HG03280 (cell line): ENCODE data around the gene TSC2.
"Not testable (repeated sequence)": the region's sequence is repeated elsewhere in the genome, so short reads cannot be mapped to it uniquely, and the experiment has no call there.

Experiments used
- ATAC-seq: cut with Tn5 transposase; IDR thresholded peaks from one replicate; pipeline ENCODE4 v1.9.1; 2021; ENCODE audit warnings: mild to moderate bottlenecking, moderate library complexity; ENCODE audit not compliant: unreplicated experiment

The TSC2 gene

DNA sequence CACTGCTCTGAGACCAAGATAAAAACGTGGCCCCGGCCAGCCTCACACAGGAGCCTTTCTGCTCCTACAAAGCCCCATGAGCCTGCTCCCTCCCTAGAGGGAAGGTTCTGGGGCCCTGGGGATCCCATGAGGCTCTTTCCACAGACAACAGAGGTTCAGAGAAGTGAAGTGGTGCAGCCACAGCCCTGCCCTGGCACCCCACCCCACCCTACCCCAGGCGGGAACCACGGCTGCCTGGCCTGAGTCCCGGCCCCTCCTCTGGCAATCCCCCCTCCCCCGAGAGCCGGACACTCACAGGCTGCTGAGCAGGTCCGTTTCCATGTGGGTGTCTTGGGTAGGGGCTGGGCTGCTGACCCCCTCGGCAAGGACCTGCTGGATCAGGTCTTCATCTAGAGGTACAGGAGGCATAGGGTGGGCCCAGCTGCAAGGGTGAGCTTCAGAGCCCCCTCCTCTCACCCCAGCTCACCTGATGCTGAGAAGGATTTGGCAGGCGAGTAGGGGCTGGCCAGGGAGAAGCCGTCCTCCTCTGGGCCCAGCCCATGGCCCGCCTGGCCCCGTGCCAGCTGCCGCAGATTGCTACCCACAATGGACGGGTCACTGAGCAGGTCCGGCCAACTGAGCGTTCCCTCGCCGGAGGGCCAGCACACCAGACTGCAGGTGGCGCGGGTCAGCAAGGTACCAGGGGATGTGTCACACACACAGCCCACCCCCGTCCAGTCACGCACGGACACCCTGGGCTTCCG, 49.2 kb downstream of the TSC2 start:
- ATAC-seq, result no peak

DNA sequence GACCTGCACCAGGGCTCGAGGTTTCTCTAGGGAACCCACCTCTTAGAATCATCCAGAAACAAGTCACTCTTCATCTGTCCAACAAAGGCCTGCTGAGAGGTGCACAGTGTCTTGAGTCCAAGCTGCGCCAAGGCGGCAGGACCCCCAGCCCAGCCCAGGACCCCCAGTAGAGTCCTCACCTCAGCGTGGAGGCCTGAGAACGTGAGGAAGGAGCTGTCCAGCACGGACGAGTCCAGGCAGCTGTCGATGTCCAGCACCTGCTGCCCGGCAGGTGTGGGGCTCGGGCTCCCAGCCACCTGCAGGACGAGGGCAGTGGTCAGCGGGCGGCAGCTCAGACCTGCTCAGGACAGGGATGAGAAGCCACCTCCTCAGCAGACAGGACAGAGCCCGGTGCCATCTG, 49.9 kb downstream of the TSC2 start:
- not testable (repeated sequence) for ATAC-seq

DNA sequence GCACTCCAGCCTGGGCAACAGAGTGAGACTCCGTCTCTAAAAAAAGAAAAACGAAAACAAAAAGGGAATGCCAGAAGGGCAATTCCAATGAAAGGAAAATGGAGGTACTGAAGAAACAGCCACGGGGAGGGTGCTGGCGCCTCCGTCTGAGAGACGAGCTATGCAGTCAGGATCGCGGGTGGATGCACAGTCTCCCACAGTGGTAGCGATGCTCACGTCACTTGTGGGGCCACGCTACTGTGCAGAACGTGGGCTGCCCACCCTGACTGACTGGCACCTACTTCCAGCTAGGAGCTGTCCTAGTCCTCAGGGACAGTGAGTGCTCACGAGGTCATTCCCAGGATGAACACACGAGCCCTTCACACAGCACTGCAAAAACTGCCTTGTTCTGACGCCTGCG, 53.8 kb downstream of the TSC2 start:
- ATAC-seq, result not testable (repeated sequence)

DNA sequence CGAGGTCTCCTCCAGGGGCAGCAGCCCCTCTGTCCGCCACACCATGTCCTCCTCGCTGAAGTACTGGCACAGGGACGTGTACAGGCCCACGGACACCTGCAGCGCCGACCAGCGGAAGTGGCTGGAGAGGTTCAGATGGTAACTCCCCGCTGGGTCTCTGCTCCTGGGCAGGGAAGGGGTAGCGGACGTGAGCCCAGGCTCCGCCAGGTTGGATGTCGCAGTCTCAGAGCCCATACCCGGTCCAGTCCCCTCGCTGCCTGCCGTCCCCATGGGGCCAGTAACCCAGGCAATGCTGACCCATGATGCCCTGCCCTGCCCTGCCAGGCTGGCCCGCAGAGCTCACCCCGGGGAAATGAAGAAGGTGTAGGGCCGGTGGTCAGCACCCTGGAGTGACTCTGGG, 54.7 kb downstream of the TSC2 start:
- no peak for ATAC-seq

DNA sequence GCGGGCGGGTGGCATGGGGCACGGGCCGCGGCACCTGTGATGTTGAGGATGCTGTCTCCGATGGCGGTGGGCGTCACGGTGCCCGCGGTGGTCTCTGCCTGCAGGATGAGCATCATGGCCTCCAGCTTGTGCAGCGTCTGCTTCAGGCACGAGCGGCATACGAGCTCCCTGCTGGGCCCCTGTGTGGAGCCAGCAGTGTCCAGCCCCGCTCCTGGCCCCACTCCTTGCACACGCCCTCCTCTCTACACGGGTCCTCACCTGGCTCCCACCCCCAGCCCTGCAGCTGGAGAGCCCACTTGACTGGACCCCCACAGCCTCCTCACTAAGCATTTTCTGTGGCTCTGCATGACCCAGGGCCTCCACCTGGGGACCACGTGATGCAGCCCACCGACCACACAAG, 56.7 kb downstream of the TSC2 start:
- ATAC-seq, result not testable (repeated sequence)

DNA sequence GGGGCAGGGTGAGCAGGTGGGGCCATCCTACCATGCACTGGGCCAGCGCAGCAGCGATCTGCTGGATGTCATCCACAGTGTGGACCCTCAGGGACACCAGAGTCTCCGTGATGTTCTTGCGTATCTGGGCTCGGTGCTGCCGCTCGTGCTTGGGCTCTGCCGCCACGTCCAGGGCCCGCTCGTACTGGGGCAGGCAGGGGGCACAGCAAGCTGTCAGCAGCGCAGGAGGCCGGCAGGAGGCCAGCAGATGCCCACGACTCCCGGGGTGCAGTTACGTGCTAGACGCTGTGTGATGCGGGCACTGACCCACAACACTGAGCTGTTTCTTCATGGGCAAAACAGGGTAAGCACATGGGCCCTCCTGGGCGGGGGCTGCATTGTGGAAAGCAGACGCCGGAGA, 57.5 kb downstream of the TSC2 start:
- ATAC-seq, result not testable (repeated sequence)

DNA sequence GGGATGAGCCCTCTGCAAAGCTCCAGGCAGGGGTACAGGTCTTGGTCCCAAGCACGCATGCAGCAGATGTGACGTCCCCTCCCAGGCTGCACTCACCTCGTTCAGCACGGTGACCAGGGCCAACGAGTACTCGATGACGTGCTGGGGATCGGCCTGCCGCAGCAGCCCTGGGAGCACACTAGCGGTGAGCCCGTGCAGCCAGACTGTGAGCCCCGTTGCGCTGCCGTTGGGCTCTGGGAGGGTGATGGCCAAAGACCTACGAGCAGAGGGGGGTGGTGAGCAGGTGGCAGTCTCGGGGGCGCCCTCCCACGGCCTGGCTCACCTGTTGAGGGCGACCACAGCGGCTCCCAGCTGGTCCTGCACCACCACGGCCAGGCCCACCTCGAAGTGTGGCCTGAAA, 58.0 kb downstream of the TSC2 start:
- ATAC-seq, result not testable (repeated sequence)

DNA sequence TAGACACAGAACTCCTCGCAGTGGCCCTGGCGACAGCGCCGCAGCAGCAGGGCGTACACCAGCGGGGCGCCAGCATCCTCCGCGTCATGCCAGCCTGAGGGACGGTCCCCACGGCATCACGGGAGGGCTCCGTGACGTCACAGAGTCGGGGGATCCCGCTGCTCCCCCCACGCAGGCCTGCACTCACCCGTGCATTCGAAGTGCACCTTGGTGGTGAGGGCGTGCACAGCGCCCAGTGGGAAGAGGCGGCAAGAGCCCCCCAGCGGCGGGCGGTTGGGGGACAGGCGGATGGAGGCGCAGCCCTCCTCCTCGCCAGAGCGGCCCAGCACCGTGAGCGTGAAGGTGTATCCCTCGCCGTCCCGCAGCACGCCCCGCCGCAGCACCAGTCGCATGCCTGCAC, 58.4 kb downstream of the TSC2 start:
- ATAC-seq, result not testable (repeated sequence)

DNA sequence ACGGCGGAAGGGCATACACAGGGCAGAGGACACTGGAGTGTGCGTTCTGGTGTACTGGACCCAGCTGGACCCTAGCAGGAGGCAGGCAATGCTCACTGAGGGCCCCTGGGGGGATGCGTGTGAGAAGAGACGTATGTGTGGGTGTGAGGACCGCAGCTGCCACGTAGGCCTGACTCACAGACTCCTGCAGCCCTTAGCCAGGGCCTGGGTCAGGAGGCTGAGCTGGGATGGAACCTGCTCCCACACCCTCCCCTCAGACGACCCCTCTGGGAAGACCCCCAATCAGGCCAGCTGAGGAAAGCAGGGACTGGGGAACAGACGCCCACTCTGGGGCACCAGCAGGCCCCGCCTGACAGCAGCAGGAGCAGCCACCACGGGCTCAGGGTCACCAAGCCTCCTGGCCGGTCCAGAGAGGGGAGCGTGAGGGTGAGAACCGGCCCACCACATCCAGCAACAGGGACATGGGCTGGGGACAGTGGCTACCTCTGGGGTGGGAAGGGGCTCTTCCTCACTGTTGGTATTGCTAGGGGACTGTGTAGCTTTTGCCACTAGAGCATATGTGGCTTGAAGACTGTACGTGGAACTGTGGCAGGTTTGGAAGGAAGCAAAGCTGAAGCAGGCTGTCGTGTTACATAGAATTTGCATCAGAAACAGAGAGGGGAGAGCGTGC, 59.5 kb downstream of the TSC2 start:
- not testable (repeated sequence) for ATAC-seq

DNA sequence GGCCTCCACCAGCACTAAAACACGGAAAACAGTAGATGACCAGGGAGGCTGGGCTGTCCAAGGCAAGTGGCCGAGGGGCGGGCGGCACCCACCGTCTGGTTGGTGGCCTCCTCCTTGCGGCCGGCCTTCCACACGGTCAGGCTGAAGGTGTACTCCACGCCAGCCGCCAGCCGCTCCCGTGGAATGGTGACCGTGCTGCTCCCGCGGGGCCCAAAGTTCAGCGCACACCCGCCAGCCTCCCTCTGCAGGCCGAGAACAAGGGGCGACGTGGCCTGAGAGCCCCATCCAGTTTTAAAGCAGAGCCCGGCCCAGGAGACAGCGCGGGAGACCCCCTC, 60.0 kb downstream of the TSC2 start:
- ATAC-seq, result not testable (repeated sequence)

DNA sequence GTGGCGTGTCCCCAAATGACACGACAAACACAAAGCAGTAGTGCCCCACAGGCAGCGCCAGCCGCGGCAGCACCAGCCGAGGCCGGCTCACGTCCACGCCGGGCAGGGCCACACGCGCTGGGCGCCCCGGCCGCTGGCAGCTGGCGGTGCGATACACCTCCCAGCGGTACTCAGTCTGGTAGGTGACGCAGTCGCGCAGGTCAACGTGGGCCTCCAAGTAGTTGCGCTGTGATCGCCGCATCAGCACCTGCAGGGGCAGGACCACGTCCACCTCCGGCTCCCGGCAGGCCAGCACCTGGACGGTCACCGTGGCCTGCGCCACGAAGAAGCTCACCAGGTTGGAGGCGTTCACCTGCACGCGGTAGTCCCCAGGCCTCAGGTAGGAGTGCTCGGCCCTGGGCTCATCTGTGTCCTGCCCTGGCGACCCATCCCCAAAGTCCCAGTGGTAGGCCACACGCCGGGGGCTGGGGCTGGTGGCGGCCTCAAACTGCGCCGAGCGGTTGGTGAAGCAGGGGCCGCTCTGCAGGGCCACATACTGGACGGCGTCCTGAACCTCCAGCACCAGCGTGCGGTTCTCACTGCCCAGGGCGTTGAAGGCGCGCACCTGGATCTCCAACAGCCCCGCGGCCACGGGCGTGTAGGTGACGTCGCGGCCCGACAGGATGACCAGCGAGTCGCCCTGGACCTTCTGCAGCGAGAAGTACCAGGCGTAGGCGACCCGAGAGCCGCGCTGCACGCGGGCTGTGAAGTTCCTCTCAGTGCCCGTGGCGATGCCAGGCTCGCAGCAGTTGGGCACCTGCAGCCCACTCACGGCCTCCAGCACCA, 60.9 kb downstream of the TSC2 start:
- ATAC-seq, result not testable (repeated sequence)

DNA sequence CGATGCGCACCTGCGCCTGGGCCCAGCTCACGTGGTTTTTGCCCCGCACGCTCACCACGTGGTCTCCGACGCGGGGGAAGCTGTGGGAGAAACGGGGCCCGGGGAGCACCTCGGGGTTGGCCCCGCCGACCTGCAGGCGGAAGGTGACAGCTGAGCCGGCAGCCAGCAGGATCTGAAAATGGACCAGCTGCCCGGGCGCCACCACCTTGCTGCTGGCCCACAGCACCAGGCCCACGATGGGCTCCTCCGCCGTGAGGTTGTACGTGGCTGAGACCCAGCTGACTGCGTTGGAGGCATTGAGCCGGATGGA, 61.4 kb downstream of the TSC2 start:
- ATAC-seq, result not testable (repeated sequence)

DNA sequence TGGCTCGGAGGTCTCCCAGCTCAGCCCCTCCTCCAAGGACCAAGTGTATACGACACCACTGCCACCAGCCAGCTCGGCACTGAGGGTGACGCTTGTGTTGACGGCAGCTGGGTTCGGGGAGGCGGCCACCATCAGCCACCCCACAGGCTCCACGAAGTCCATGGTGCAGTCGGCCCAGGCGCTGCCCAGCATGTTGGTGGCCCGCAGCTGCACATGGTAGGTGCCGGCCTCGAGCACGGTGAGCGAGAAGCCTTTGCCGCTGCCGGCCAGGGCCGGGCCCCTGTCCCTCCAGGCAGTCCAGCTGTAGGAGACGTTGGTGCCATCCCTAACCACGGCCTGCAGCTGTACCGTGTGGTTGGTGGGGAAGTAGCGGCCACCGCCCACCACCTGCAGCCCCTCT, 62.1 kb downstream of the TSC2 start:
- ATAC-seq, result not testable (repeated sequence)

DNA sequence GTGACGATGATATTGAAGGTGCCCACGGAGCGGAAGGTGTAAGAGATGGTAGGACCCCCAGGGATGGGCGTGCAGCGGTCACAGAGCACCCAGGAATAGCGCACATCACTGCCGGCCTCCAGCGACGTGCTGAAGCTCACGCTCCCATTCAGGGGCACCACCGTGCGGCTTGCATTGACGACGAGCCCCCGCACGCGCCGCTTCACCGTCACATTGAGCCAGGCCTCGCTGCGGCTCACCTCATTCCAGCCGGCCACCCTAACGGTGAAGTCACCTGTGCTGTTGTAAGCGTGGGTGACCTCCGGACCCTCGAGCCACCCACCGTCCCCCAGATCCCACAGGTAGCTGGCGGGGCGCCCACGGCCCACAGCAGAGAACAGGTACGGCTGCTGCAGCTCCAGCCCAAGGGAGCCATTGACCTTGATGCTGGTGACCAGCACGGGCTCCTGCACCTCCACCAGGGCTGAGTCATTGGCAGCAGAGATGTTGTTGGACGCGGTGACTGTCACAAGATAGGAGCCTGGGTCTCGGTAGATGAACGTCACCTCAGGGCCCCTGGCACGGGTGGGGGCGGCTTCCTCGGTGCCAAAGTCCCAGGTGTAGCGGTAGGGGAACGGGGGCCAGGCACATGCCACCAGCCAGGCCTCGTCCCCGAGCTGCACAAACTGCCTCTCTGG, 62.7 kb downstream of the TSC2 start:
- ATAC-seq, result not testable (repeated sequence)

DNA sequence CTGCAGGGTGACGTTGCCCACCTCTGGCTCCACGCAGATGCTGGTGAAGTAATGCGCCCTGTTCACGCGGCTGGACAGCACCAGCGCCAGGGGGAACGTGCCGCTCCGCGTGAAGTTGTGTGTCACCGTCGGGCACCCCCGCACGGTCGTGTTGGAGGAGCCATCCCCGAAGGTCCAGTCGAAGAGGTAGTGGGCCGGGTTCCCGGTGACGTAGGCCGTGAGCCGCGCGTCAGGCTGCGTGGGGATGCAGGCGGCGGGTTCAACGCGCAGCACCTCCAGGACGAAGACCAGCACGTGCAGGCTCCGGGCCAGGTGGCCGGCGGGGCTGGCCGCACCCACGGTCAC, 63.2 kb downstream of the TSC2 start:
- not testable (repeated sequence) for ATAC-seq

DNA sequence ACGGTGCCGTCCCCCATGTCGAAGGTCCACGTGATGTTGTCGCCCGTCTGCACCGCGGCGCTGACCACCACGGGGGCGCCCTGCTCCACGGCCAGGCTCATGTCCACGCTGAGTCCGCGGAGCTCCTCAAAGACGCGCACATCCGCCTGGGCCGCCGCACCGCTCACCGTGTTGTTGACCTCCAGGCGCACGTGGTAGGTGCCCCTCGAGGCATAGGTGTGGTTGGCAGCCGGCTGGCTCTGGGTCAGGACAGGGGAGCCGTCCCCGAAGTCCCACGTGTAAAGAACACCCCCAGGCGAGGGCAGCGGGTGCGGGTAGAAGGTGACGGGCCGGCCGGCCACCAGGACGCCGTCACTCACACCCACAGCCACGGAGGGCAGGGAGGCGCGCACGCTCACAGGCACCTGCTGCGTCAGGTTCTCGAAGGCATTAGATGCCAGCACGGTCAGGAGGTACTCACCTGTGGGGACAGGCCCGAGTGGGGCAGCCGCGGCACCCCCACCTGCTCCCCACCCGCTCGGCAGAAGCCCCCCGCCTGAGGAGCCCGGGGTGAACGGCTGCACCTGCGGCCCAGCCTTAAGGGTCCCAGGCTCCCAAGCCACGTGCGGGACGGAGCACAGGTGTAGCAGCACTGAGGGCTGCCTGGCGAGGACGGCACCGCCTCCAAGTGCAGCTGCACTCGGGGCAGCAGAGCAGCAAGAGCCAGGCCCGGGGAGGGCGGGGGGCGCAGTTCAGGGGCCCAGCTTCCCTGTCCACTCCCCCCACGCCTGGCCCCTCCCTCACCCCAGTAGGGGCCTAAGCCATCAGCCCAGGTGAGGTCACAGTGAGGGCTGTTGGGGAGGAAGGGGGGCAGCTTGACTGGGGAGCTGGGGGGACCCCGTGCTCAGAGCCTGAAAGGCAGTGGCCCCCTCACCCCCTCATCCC, 63.9 kb downstream of the TSC2 start:
- not testable (repeated sequence) for ATAC-seq

DNA sequence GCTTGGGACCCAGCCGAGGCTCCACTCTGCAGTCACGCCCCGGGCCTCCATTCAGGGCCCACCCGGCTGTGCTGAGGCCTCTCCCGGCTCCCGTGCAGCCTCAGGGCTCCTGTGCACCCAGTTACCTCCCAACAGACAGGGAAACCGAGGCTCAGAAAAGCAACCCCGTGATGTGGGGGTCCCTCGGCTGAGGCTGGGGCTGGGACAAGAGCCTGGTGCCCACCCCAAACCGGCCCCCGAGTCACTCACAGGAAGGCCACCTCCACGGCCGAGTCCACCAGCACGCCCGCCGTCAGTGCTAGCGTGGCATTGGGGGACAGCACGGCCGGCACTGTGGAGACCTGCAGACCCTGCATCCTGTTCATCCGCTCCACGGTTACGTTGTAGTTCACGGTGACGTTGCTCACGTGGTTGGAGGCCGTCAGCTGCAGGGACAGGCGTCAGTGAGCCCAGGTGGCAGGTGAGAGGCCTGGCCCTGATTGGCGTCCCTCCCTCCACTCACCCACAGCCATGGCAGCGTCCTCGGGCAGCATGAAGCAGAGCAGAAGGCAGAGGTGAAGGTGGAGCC, 64.8 kb downstream of the TSC2 start:
- ATAC-seq, result not testable (repeated sequence)

DNA sequence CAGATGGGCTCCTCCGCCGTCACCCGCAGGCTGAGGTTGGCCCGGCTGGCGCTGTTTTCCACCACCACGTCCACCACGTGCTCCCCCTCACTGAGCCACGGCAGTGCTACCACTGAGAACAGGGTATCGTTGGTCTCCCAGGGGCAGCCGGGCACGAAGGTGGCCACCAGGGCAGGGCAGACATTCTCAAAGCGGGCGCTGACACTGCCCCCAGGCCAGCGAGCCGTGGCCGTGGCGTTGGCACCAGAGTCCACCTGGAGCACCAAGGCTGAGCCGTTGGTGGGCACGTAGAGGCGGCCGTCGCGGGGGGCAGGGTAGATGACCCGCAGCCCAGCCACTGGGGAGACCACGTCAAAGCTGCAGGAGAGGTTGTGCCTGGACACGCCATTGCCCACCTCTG, 66.4 kb downstream of the TSC2 start:
- ATAC-seq, result not testable (repeated sequence)

DNA sequence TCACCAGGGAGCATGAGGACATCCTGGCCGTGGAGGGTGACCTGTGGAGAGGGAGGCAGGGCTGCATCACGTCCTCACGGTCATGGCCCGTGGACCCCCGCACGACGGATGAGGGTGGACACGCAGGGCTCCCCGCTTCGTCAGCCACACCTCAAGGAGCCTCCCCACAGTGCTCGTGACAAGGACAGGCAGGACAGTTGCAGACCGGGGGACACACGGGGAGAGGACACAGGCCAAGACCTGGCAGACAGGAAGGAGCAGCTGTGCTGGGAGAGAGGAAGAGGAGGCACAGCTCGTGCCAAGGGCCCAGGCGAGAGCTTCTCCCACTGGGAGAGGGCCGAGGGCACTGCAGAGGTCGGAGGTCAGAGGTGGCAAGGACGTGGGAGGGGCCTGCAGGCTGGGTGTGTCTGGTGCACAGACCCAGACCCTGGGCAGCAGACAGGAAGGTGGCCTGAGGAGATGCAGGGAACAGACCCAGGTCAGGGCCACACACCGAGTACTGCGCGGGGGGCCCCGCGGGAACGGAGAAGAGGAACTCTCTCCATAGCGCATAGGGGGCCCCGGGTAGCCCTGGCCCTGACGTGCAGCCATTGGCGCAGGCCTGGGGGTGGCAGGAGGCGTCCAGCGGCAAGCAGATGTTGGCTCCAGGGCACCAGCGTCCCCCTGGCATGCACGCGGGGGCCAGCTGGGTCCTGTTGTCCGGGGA, 67.3 kb downstream of the TSC2 start:
- not testable (repeated sequence) for ATAC-seq
